KOPT-K1 (cell line): ENCODE data around the gene COX18.

ENCODE experiments used
- H3K27ac ChIP-seq: fragments of 200-600 bp; sonication (generic); 2 replicates; pipeline ENCODE4 v1.5.1; 2016; ENCODE audit warnings: antibody characterized with exemption, mild to moderate bottlenecking, low read depth, low read length; ENCODE audit not compliant: poor library complexity, severe bottlenecking
- H3K36me3 ChIP-seq: fragments of 200-600 bp; sonication (generic); 2 replicates; pipeline ENCODE4 v1.5.1; 2017; ENCODE audit warnings: antibody characterized with exemption, mild to moderate bottlenecking, low read length, moderate library complexity; ENCODE audit not compliant: insufficient read depth
- H3K9me3 ChIP-seq: fragments of 200-600 bp; sonication (generic); 2 replicates; pipeline ENCODE4 v1.5.1; 2017; ENCODE audit warnings: antibody characterized with exemption, low read length, mild to moderate bottlenecking; ENCODE audit not compliant: insufficient read depth, poor library complexity, severe bottlenecking

Gene COX18

GRCh38 chr4:73019462-73020047 lies 50.0 kb downstream of the COX18 start:
- Histone ChIP-seq H3K36me3 (no peaks in the 10 kb centered on the region), H3K9me3 (no peaks in the 10 kb centered on the region), H3K27ac (no peak overlapping the region)

- Histone ChIP-seq H3K36me3 (no peaks in the 10 kb centered on the region), H3K27ac (no peak overlapping the region), H3K9me3 (no peaks in the 10 kb centered on the region)
Measured at GRCh38 chr4:73018595-73018994, 50.9 kb downstream of the COX18 start.

- H3K27ac ChIP-seq = no peak overlapping the region
- H3K9me3 ChIP-seq = peaks cover 26% of the 10 kb centered on the region
- no peaks in the 10 kb centered on the region for H3K36me3 ChIP-seq
Measured at GRCh38 chr4:73013310-73013709, 56.2 kb downstream of the COX18 start.

- no peak overlapping the region for H3K27ac ChIP-seq
- no peaks in the 10 kb centered on the region for H3K36me3 ChIP-seq
- peaks cover 26% of the 10 kb centered on the region for H3K9me3 ChIP-seq
Measured at GRCh38 chr4:73012673-73013072, 56.8 kb downstream of the COX18 start.

- no peaks in the 10 kb centered on the region for H3K36me3 ChIP-seq
- H3K9me3 ChIP-seq = peaks cover 26% of the 10 kb centered on the region
- no peak overlapping the region for H3K27ac ChIP-seq
Measured at GRCh38 chr4:73011629-73011985, 57.9 kb downstream of the COX18 start.

- peaks cover 26% of the 10 kb centered on the region for H3K9me3 ChIP-seq
- no peak overlapping the region for H3K27ac ChIP-seq
- no peaks in the 10 kb centered on the region for H3K36me3 ChIP-seq
Measured at GRCh38 chr4:73010789-73011628, 58.5 kb downstream of the COX18 start.

- H3K9me3 ChIP-seq = peaks cover 18% of the 10 kb centered on the region
- H3K36me3 ChIP-seq = no peaks in the 10 kb centered on the region
- H3K27ac ChIP-seq = no peak overlapping the region
Measured at GRCh38 chr4:73007526-73008100, 61.9 kb downstream of the COX18 start.

- H3K36me3 ChIP-seq = no peaks in the 10 kb centered on the region
- no peak overlapping the region for H3K27ac ChIP-seq
- peaks cover 7% of the 10 kb centered on the region for H3K9me3 ChIP-seq
Measured at GRCh38 chr4:73006286-73006990, 63.1 kb downstream of the COX18 start.

GRCh38 chr4:73005514-73005913 lies 64.0 kb downstream of the COX18 start:
- H3K9me3 ChIP-seq = peaks cover 3% of the 10 kb centered on the region
- H3K27ac ChIP-seq = no peak overlapping the region
- H3K36me3 ChIP-seq = no peaks in the 10 kb centered on the region
